Chondrocyte (in vitro differentiated cells): ENCODE results near the gene CTCFL. TPM values are rescaled to one million over a fixed set of nuclear protein-coding genes. Genes with fewer than 3 reads are reported as not detected.

Source experiments
- DNase-seq: peaks from one replicate; pipeline ENCODE4 v3.0.0; 2021; ENCODE audit warnings: mixed read lengths, low spot score
- H3K27ac Mint-ChIP-seq: one replicate; pipeline ENCODE4 v1.8.0; 2021; ENCODE audit warnings: mild to moderate bottlenecking, moderate library complexity, mixed read lengths; ENCODE audit not compliant: unreplicated experiment
- H3K27me3 Mint-ChIP-seq: 2 replicates; pipeline ENCODE4 v1.8.0; 2021; ENCODE audit warnings: low read depth, mixed read lengths
- H3K36me3 Mint-ChIP-seq: 2 replicates; pipeline ENCODE4 v1.8.0; 2021; ENCODE audit warnings: low read depth, mixed read lengths
- H3K4me1 Mint-ChIP-seq: 2 replicates; pipeline ENCODE4 v1.8.0; 2021; ENCODE audit warnings: low read depth, mild to moderate bottlenecking, mixed read lengths
- H3K4me3 Mint-ChIP-seq: one replicate; pipeline ENCODE4 v1.8.0; 2021; ENCODE audit warnings: mild to moderate bottlenecking, moderate library complexity, mixed read lengths; ENCODE audit not compliant: unreplicated experiment
- H3K9me3 Mint-ChIP-seq: 2 replicates; pipeline ENCODE4 v1.8.0; 2021; ENCODE audit warnings: low read depth, mixed read lengths
- CTCF ChIP-seq: fragments of 200-600 bp; sonication (generic); IDR thresholded peaks from 2 replicates; pipeline ENCODE4 v1.5.0; 2021; ENCODE audit warnings: antibody characterized with exemption, mild to moderate bottlenecking, moderate library complexity
- total RNA-seq: library from RNA; stranded (reverse); gene quantifications from 3 replicates; pipeline ENCODE4 v1.2.1, GENCODE V29; 2021

Gene CTCFL
- total RNA-seq, 1 donor from 2014 or later: not detected

DNA sequence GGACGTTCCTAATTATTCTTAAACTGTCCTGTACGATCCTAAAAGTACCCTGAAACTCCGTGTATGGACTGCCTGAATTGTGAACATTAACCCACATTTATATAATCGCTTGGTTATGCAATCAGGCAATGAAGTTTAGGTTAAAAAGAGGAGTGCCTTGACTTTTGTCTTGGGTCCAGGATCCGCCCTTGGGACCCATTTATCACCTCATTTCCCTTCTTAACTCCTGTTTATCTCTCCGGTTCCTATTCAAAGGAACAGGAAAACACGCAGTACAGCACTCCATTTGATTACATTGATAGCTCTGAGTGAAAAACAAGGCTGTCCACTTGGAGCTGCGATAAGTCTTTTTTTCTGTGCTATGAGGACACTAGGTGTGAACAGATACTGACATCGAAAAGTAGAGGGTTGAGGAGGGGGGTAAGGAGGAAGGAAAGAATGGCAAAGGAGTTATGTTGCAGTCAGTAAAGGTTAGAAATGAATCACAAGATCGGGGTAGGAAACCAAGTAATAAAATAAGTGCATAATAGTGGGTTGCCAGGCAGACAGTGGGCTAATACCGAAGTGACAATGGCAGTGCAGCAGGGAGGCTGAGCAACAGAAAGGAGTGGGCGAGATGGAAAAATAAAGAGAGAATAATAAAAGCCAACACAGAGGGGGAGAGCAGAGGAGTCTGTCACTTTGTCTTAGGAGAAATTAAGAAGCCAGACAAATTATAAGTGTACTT is 20.1 kb upstream of the CTCFL start:
- H3K27me3 Mint-ChIP-seq: peaks cover 16% of the 10 kb centered on the region
- no peak overlapping the region for H3K4me3 Mint-ChIP-seq
- DNase-seq: no peak
- H3K4me1 Mint-ChIP-seq: no peaks in the 10 kb centered on the region
- TF ChIP-seq CTCF: no peak
- peaks cover 2% of the 10 kb centered on the region for H3K36me3 Mint-ChIP-seq
- no peak overlapping the region for H3K27ac Mint-ChIP-seq
- no peaks in the 10 kb centered on the region for H3K9me3 Mint-ChIP-seq

- peaks cover 18% of the 10 kb centered on the region for H3K27me3 Mint-ChIP-seq
Measured at GRCh38 chr20:57543754-57544153, 18.8 kb upstream of the CTCFL start.

GRCh38 chr20:57540890-57541580 is 16.1 kb upstream of the CTCFL start:
- H3K4me1 Mint-ChIP-seq: no peaks in the 10 kb centered on the region
- DNase-seq: no peak
- H3K9me3 Mint-ChIP-seq: peaks cover 19% of the 10 kb centered on the region
- peaks cover 38% of the 10 kb centered on the region for H3K27me3 Mint-ChIP-seq
- H3K4me3 Mint-ChIP-seq: no peak overlapping the region
- no peak overlapping the region for H3K27ac Mint-ChIP-seq
- peaks cover 14% of the 10 kb centered on the region for H3K36me3 Mint-ChIP-seq
- TF ChIP-seq CTCF: no peak

More at GRCh38 chr20:57543754-57544153, 18.8 kb upstream of the CTCFL start:
- Mint-ChIP-seq H3K9me3 (no peaks in the 10 kb centered on the region), H3K36me3 (peaks cover 6% of the 10 kb centered on the region), H3K4me3 (no peak overlapping the region), H3K4me1 (no peaks in the 10 kb centered on the region), H3K27ac (no peak overlapping the region)
- no peak for TF ChIP-seq CTCF
- no peak for DNase-seq

DNA sequence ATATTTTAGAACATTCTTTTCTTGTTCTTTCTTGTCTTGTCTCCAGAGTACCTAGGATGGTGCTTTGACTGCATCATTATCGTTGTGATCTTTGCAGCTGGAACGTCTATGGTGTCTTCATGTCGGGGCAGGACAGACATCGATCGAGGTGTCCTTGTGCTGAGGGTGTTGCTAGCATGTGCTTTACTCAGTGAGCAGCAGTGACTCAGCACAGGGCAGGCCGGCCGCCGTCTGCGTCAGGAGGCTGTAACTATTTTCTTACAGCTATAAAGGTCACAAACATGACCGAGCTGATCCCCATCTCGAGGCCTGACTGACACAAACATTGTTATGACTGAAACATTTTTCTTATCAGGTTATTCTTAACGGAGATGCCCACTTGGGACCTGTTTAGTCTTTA is 14.9 kb upstream of the CTCFL start:
- Mint-ChIP-seq H3K4me3 (no peak overlapping the region), H3K36me3 (peaks cover 14% of the 10 kb centered on the region)
- no peak for DNase-seq

More for the DNA sequence above, 14.9 kb upstream of the CTCFL start:
- H3K4me1 Mint-ChIP-seq: no peaks in the 10 kb centered on the region
- H3K27me3 Mint-ChIP-seq: peaks cover 42% of the 10 kb centered on the region
- no peak for TF ChIP-seq CTCF
- peaks cover 20% of the 10 kb centered on the region for H3K9me3 Mint-ChIP-seq
- no peak overlapping the region for H3K27ac Mint-ChIP-seq
